Bronchial smooth muscle cell (primary cell): ENCODE results near the gene TRIM25. TPM values are rescaled to one million over a fixed set of nuclear protein-coding genes. Genes with fewer than 3 reads are reported as not detected.

Source experiments
- total RNA-seq: library from RNA; depleted of rRNA; stranded (reverse); fragments of >200 nt; gene quantifications from 2 replicates; pipeline ENCODE4 v1.2.1, GENCODE V29; 2014

The TRIM25 gene
- total RNA-seq, result 16.4 and 17.2 TPM in 2 replicates

GRCh38 chr17:56913867-56914580, at the start of gene TRIM25:
Gene TRIM25 (minus strand): TSS chr17:56914049. CDS start chr17:56913988, 61 bp downstream.

DNA sequence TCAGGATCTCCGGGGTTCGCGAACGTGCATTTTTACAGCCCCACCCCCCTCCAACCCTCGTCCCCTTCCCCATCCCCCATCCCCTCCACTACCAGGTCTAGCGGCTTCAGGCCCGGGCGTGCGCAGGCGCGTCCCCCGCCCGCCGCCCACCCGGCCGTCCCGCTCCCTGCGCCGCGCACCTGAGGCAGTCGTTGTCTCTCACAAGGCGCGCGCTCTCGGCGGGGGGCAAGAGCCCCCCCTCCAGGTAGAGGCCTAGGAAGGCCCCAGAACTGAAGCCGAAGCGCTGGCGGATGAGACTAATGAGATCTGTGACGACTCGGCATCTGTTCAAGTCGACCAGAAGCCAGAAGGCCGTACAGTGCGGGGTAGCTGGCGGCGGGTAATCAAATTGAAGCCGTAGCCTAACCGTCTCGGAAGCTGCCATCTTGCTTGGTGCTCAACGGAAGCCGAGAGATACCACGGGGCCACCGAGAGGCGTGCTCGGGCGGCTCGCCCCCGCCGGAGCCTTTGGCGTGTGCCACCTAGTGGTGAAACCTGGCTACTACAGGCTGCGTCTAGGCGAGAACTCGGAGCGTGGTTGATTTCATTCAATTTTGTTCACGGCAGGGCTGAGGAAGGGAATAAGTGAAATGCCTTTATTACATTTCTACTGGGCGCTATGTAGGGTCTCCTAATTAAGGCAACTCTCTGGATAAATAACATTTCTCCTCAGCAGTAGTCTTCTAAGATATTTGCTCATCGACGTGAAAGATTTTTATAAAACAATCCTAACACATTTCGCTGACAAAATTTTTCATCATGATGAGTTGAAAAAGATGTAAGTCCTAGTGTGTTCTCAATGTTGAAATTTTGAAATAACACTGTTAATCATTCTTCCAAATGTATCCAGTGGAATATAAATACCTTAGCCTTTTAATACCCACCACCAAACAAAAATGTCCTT, 47.0 kb upstream of the TRIM25 start, which contains the start of gene COIL:
COIL (minus strand) TSS at position 455 of the 943 bp plus-strand sequence; CDS start at position 424, 31 bp downstream.

Other genes with a start within 250 kb of the TRIM25 start
- gene C17orf67, start 80.1 kb downstream of the TRIM25 start, total RNA-seq, result 0.32 and 0.60 TPM in 2 replicates
- 2.3 and 3.0 TPM in 2 replicates for gene DGKE, start 79.9 kb downstream of the TRIM25 start, total RNA-seq
- 8.3 and 11.7 TPM in 2 replicates for gene COIL, start 47.0 kb upstream of the TRIM25 start, total RNA-seq
- 58.2 and 98.1 TPM in 2 replicates for gene SCPEP1, start 64.1 kb upstream of the TRIM25 start, total RNA-seq
- gene AKAP1, start 171.2 kb upstream of the TRIM25 start, total RNA-seq, result 9.8 and 14.9 TPM in 2 replicates